Measurements from ENCODE around the gene SLN.

DNA sequence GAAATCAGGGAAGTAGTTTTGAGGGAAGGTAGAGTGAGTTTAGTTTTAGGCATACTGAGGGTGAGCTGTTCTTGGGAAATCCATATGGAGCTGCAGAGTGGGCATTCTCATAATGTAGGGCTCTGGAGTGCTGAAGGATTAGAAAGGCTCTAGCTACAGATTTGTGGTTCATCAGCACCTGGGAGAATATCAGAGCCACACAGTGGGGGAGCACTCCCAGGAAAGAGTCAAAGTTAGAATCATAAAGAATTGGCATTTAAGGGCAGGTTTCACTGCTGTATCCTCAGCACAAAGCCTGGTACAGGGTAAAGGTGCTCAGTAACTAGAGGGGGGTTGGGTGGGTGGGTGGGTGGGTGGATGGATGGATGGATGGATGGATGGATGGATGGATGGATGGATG lies 52.5 kb downstream of the SLN start:
- TF ChIP-seq CTCF (IDR thresholded peaks at IDR 0.05), result no peak
- no peak for TF ChIP-seq POLR2A (IDR thresholded peaks at IDR 0.05)
- TF ChIP-seq POLR2AphosphoS5 (IDR thresholded peaks at IDR 0.05), result no peak

Measured in breast epithelium (tissue), 3 donors.